Suprapubic skin (tissue), 4 donors: ENCODE measurements around the gene ATP8B3.

Source experiments
- EP300 ChIP-seq: sonication (generic); formaldehyde crosslinking; IDR thresholded peaks from one replicate; pipeline ENCODE4 v1.6.1; 2017; ENCODE audit warnings: antibody characterized with exemption
- POLR2AphosphoS5 ChIP-seq, 3 donors: sonication (generic); formaldehyde crosslinking; IDR thresholded peaks; one replicate each; pipeline ENCODE4 v1.6.1; 2017; ENCODE audit warnings: antibody characterized with exemption in 3 of 3

GRCh38 chr19:1766800-1767352 is 45.2 kb downstream of the ATP8B3 start:
- no peak for TF ChIP-seq POLR2AphosphoS5 (IDR thresholded peaks at IDR 0.05)
- TF ChIP-seq EP300, result no peak
